ENCODE results near the gene COLEC12. TPM values are rescaled to one million over a fixed set of nuclear protein-coding genes. Genes with fewer than 3 reads are reported as not detected.

The COLEC12 gene
- total RNA-seq, 4 donors from 2014 or later: 20.2 to 81.3 (median 29.1) TPM

DNA sequence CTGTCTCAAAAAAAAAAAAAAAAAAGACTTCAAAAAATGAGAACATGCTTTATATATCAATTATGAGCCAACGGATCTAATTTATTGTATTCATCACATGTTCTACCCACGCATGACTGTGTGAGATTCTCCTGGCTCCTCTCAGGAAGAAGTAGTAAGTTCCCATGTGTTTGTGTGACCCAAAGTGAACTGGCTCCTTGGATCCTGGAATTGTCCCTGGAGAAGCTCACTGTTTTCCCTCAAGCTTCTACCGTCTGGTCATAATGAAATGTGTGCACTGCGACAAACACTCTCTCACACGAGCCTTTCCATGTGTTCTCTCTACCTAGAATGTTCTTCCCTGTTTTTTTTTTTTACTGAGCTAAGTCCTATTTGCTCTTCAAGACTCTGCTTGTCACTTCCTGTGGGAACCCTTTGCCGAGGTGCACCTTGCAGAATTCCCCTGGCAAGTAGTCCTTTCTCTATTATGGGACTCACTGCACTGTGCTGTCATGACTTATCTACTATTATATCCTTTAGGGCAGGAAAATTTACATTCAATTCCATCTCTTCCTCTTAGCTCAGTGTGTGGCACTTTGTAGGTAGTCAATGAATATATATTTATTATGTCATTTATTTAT is 149.4 kb downstream of the COLEC12 start:
- intact Hi-C loops (cut with DNase I; ENCODE audit: low total_unique reads): no loop called here
- no peaks in the 10 kb centered on the region for H3K27me3 ChIP-seq

DNA sequence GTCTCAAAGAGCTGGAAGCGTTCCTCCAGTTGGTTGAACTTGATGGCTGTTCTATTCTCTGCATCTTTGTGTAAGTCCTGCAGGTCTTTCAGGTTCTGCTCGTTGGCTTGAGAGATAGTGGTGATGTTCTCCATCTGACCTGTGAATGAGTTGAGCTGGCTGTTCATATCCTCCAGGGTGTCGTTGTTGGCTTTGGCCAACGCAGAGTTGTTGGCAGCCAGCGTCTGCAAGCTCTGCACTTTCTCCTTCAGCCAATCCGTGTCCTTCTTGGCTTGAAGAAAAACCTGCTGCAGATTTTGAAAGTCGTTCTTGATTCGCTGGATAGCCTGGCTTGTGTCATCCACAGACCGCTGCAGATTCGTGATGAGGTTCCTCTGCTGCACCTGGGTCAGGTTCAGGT is 153.9 kb downstream of the COLEC12 start:
- TF ChIP-seq POLR2A (IDR thresholded peaks at IDR 0.05): no peak
- TF ChIP-seq, protein P1, sequence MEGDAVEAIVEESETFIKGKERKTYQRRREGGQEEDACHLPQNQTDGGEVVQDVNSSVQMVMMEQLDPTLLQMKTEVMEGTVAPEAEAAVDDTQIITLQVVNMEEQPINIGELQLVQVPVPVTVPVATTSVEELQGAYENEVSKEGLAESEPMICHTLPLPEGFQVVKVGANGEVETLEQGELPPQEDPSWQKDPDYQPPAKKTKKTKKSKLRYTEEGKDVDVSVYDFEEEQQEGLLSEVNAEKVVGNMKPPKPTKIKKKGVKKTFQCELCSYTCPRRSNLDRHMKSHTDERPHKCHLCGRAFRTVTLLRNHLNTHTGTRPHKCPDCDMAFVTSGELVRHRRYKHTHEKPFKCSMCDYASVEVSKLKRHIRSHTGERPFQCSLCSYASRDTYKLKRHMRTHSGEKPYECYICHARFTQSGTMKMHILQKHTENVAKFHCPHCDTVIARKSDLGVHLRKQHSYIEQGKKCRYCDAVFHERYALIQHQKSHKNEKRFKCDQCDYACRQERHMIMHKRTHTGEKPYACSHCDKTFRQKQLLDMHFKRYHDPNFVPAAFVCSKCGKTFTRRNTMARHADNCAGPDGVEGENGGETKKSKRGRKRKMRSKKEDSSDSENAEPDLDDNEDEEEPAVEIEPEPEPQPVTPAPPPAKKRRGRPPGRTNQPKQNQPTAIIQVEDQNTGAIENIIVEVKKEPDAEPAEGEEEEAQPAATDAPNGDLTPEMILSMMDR (IDR thresholded peaks at IDR 0.05): no peak
- Histone ChIP-seq H3K4me1 (no peaks in the 10 kb centered on the region), H3K4me3 (no peak overlapping the region), H3K27ac (no peak overlapping the region), H3K9me3 (no peaks in the 10 kb centered on the region), H3K27me3 (no peaks in the 10 kb centered on the region), H3K36me3 (no peaks in the 10 kb centered on the region)
- intact Hi-C loops (cut with DNase I; ENCODE audit: low total_unique reads): no loop called here
- DNase-seq: peak in 1 of 2 donors; percentile 54

More for the DNA sequence above, 149.4 kb downstream of the COLEC12 start:
- DNase-seq: no peak
- no peak overlapping the region for H3K4me3 ChIP-seq
- H3K4me1 ChIP-seq: no peaks in the 10 kb centered on the region
- no peaks in the 10 kb centered on the region for H3K9me3 ChIP-seq
- H3K27ac ChIP-seq: no peak overlapping the region
- no peak for TF ChIP-seq POLR2A (IDR thresholded peaks at IDR 0.05)
- TF ChIP-seq, protein P1 (IDR thresholded peaks at IDR 0.05): no peak
- no peaks in the 10 kb centered on the region for H3K36me3 ChIP-seq

DNA sequence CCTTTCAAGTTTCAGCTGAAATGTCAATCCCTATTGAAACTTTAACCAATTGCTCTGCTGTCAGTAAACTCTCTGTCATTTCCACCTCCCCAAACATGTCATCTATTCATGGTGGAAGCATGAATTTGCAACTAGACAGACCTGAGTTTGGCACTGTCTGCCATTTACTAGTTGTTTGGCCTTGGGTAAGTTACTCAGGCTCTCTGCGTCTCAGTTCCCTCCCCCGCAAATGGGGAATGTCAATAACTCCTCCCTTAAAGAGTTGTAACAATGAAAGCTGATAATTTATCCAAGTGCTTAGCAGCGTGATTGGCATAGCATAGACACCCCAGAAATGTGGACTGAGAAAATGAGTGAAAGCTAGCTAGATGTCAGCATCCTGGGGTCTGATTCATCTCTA is 159.4 kb downstream of the COLEC12 start:
- no peaks in the 10 kb centered on the region for H3K36me3 ChIP-seq
- no peaks in the 10 kb centered on the region for H3K4me1 ChIP-seq
- DNase-seq: no peak
- H3K27ac ChIP-seq: peak overlapping the region in 1 of 2 donors; percentile 67
- no peak overlapping the region for H3K4me3 ChIP-seq
- no peak for TF ChIP-seq POLR2A (IDR thresholded peaks at IDR 0.05)
- TF ChIP-seq, protein P1 (IDR thresholded peaks at IDR 0.05): no peak
- intact Hi-C loops (cut with DNase I; ENCODE audit: low total_unique reads): no loop called here
- H3K9me3 ChIP-seq: no peaks in the 10 kb centered on the region
- no peaks in the 10 kb centered on the region for H3K27me3 ChIP-seq

DNA sequence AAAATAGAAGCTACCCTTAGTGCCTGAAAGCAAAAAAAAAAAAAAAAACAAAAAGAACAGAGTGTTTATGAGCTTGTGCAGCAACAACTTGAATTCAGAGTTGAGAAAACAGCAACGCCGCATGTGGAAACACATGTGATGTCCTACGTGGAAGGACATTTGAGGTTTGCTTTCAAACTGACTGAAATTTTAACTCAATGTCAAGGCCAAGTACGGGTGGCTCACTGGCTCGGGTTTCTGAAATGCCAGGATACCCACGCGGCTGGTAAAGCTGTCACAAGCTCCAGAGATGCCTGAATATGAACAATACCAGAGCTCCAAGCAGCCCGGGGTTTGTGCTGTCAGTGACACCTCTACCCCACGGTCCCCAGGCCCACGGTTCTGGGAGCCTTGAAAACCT is 160.5 kb downstream of the COLEC12 start:
- no peak for DNase-seq
- no peaks in the 10 kb centered on the region for H3K27me3 ChIP-seq
- no peak overlapping the region for H3K4me3 ChIP-seq
- intact Hi-C loops (cut with DNase I; ENCODE audit: low total_unique reads): no loop called here
- H3K9me3 ChIP-seq: no peaks in the 10 kb centered on the region
- H3K27ac ChIP-seq: peak overlapping the region in 1 of 2 donors; percentile 67
- TF ChIP-seq, protein P1 (IDR thresholded peaks at IDR 0.05): no peak
- TF ChIP-seq POLR2A (IDR thresholded peaks at IDR 0.05): no peak
- H3K36me3 ChIP-seq: no peaks in the 10 kb centered on the region
- no peaks in the 10 kb centered on the region for H3K4me1 ChIP-seq

DNA sequence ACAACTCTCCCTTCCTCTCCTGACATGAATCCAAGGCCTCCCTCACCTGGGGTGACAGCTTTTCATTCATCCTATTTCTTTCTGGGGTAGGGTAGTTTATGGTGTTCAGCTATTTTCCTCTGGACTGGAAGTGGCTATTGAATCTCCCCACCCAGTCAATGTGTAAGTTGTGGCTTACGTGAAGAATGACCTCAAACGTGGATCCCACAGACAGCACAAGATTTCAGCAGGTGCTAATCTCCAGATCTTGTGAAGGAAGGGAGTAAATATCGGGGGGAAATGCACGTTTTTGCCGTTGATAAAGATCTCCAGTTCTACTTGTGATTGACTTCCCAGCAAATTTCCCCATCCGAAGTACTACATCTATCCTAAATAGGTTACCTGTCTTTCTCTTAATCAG is 161.3 kb downstream of the COLEC12 start:
- Histone ChIP-seq H3K9me3 (no peaks in the 10 kb centered on the region), H3K4me1 (no peaks in the 10 kb centered on the region), H3K4me3 (no peak overlapping the region), H3K27me3 (no peaks in the 10 kb centered on the region), H3K36me3 (no peaks in the 10 kb centered on the region), H3K27ac (peak overlapping the region in 1 of 2 donors; percentile 67)
- TF ChIP-seq, protein P1 (IDR thresholded peaks at IDR 0.05): no peak
- no peak for TF ChIP-seq POLR2A (IDR thresholded peaks at IDR 0.05)
- DNase-seq: no peak
- intact Hi-C loops (cut with DNase I; ENCODE audit: low total_unique reads): no loop called here
